ENCODE data around the gene NPIPA7.
"Not testable (repeated sequence)": the region's sequence is repeated elsewhere in the genome, so short reads cannot be mapped to it uniquely, and the experiment has no call there.

GRCh38 chr16:16331466-16331865 is 47.5 kb upstream of the NPIPA7 start:
- TF ChIP-seq, protein P1, sequence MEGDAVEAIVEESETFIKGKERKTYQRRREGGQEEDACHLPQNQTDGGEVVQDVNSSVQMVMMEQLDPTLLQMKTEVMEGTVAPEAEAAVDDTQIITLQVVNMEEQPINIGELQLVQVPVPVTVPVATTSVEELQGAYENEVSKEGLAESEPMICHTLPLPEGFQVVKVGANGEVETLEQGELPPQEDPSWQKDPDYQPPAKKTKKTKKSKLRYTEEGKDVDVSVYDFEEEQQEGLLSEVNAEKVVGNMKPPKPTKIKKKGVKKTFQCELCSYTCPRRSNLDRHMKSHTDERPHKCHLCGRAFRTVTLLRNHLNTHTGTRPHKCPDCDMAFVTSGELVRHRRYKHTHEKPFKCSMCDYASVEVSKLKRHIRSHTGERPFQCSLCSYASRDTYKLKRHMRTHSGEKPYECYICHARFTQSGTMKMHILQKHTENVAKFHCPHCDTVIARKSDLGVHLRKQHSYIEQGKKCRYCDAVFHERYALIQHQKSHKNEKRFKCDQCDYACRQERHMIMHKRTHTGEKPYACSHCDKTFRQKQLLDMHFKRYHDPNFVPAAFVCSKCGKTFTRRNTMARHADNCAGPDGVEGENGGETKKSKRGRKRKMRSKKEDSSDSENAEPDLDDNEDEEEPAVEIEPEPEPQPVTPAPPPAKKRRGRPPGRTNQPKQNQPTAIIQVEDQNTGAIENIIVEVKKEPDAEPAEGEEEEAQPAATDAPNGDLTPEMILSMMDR (IDR thresholded peaks at IDR 0.05) = not testable (repeated sequence)
- not testable (repeated sequence) for TF ChIP-seq POLR2A (IDR thresholded peaks at IDR 0.05)

Data from testis (tissue), 2 donors.